HG02943 (cell line): ENCODE data around the gene NRXN3.

Experiments
- ATAC-seq: cut with Tn5 transposase; IDR thresholded peaks from one replicate; pipeline ENCODE4 v1.9.1; 2021; ENCODE audit warnings: mild to moderate bottlenecking, low read depth, moderate library complexity; ENCODE audit not compliant: unreplicated experiment

NRXN3 gene

DNA sequence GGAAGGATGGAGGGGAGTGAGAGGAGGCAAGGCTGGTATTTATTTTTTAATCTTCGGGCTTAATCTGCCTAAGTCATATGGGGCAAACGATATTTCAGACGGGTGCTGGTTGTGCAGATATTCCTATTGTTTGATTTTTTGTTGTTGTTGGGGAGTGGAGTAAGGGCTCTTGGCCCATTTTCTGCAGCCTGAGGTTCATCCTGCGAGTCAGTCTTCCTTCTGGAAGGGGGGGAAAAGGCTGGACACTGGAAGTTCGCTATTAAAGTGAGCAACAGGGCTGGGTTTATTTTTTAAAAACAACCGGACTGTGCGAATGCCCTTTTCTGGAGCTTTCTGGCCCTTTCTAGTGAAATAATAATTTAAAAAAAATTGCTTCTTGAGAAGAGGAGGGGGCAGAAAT is 2.3 kb downstream of the NRXN3 start:
- no peak for ATAC-seq

DNA sequence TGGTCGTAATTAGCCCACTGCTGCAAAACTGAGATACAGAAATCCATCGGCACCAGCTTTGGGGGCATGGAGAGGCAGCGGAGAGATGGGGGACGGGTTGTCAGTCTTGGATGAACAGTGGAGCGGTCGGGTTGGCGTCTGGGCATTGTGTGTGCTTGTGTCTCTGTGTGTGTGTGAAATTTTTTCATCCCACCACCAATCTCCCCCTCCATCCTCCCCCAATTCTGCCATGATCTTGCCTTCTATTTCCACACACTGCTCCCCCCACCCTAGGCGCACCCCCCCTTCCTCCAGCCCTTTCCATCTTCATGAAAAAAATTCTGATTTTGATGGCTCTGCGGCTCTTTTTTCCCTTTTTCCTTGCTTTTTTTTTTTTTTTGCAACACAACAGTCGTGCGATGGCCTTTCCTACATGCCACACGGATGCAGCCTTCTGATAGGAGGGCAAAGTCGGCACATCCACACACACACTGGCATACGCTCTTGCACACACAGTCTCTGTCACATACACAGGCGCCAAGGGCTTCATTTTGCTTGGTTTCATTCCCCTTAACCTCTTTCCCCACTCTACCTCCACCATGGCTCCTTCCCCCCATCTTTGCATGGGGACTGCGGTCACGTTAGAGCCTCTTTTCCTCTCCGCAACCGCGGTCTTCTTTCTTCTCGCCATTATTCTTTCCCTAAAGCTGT is 3.3 kb downstream of the NRXN3 start:
- no peak for ATAC-seq

DNA sequence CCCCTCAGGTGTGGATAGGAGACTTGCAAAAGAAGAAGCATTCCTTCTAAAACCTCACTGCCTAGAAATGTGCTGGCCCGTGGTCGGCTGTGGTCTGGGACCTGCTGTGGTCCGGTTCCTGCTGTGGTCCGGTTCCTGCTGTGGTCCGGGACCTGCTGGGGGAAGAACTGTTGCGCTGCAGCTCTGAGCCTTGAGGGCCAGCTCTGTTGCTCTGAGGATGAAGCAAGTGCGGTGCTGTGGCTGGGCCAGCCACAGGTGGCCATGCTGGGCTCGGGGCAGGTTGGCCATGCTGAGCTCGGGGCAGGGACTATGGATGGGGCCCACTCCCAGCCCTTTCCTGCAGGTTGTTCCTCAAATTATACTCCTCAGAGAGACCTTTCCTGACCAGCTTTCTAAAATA is 5.2 kb downstream of the NRXN3 start:
- no peak for ATAC-seq

DNA sequence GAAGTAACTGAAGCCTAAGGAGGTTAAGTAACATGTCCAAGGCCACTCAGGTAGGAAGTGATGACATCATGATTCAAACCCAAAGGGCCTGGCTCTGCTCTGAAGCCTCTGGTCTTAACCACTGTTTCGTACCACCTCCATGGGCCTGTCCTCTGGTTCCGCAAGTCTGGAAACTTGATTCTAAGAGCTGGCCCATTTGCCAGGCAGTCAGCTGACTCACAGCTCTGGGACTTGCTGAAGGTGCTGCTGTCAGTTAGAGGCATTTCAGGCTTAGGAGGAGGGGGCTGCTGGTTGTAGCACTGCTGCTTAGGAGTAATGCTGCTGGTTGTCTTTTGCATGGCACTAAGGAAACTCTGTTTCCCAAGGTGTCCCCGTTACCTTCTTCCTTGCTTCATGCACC is 7.9 kb downstream of the NRXN3 start:
- ATAC-seq = no peak

DNA sequence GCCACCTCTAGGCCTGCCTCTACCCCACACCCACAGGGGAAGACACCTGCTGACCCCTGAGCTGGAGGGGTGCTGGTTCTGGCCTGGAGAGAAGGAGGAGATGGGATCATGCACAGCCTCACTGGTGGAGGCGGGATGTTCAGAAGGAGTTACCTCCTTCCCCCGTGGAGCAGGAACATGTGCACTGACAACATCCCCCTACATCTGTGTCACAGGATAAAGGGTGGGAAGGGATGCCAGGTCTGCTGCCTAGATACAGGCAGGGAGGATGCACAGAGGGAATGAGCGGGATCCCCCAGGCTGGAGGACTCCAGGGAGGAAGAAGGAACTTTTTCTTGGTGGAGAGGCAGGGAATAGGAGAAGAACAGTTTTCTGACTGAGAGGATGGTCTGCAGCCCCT is 8.8 kb downstream of the NRXN3 start:
- ATAC-seq = no peak

DNA sequence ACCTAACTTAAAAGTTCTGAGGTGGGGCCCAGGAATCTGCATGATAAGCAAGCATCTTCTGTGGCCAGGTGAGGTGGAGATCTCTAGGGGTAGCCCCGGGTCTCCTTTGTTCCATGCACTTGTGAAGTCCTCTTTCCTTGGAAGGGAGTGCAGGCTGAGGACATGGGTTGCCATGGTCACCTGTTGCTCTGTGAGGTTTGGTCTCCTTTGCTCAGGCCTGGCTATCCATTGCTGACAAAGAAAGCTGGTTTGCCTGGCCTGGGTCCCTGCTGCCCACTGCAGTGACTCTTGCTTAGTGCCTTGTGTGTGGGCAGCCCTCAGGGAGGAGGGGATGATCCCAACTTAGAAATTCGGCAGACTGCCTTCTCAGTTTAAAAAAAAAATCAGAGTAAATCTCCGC is 11.1 kb downstream of the NRXN3 start:
- ATAC-seq = no peak

DNA sequence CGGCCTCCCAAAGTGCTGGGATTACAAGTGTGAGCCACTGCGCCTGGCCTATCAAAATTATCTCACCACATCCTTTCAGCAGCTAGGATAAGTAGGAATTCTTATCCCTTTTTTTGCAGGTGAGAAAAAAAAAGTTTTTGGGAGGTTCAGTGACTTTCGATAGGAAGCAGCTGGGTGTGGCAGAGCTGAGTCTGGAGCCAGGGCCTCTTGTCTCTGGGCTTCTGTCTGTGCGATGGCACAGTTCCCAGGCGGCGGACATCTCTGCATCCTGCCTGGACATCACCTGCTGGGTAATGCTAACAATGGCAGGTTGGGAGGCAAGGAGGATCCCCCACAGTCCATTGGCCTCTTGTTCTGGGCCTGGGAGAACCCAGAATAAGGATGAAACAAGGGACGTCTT is 12.5 kb downstream of the NRXN3 start:
- ATAC-seq = no peak

DNA sequence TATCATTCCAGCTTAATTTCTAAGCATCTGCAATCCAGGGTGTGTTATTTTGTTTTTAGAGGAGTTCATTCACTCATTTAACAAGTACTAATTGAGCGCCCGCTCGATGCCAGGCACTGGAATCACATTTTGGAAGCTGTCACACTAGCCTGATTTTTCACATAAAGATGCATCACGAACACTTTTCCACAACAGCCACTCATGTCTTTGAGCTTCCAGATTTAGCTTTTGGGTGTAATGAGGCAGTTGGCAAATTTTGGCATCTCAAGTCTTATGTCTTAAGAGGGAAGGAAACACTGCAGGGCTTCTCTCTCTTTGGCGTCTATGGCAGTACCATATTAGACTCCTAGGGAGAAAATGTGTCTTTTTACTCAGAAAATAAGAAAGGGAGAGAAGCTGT is 14.0 kb downstream of the NRXN3 start:
- no peak for ATAC-seq

DNA sequence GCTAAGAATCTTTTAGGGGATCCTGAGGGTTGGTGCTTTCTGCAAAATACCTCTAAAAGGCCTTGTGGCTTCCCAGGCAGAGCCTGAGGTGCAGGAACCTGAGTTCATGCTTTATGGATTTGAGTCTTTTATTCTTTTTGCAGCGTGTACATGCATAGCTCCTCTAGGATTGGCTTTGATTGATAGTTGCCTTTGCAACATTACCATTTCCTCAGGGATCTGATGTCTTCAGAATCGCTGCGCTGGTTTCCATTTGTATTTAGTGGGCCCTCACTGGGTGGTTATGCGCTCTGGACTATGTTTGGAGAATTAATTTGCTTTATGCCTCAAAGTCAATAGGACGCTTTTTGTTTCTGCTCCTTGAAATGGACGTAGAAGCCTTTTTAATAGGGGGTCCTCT is 16.1 kb downstream of the NRXN3 start:
- no peak for ATAC-seq

DNA sequence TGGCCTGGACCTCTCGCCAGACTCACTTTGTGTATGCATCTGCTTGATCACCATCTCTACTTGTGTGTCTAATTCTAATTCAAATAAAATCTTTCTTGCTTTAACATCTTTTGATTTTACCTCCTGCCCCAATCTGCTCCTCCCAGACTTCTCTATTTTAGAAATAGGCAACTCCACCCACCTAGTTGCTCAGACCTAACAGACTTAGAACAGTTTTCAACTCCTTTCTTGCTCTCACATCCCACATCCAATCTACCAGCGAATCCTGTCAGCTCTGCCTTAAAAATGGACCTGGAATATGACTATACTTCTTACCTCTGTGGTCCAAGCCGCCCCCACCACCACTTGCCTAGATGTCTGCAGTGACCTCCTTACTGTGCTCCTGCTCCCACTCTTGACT is 18.7 kb downstream of the NRXN3 start:
- ATAC-seq = no peak

DNA sequence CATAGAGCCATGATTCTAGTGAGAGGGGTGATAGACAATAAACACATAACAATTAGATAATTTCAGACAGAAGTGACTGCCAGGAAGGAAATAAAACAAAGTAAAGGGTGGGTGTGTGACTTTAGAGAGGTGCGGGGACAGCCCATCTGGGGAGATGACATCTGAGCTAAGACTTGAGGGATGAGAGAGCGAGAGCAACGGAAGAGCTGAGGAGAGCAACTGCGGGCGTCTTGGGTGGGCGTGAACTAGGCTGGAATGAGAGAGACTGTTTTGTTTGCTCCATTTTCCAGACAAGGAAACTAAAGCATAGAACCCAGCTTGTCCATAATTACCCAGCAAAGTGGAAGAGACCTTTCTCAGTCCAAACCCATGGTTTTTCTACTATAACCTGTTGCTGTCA is 25.3 kb downstream of the NRXN3 start:
- ATAC-seq = no peak

DNA sequence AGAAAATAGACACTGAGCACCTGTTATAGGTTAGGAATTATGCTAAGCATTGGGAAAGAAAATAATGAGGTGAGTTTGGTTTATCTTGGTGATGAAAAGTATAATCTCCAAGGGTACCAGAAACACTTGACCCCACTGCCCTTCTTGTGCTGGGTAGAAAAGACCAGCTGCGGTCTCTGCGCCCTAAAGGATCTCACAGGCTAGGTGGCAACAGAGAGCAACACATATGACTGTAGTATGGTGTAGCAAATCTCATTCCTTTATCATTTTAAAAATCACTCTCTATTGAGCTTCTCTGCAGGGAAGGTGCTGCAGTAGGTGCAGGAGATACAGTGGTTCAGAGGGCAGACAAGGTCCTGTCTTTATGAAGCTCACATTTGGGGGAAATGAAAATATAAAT is 26.1 kb downstream of the NRXN3 start:
- ATAC-seq = no peak

DNA sequence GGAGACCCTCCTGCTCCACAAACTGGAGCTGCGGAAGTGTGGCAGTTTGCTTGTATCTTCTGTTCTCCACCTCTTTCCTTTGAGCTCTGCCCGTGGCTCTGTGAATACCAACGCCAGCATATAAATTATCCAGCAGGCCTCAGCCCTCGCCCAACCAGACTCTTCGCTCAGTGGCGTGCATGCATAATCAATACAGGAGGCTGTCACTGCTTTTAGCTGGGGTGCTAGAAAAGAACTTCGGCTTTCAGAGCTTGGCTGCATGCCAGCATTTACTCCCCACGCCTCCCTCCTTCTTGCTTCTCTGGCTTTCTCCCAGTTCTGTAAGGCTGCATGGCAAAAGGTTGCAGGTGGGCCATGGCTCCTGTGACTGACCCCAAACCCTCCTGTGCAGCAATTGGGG is 26.9 kb downstream of the NRXN3 start:
- no peak for ATAC-seq

DNA sequence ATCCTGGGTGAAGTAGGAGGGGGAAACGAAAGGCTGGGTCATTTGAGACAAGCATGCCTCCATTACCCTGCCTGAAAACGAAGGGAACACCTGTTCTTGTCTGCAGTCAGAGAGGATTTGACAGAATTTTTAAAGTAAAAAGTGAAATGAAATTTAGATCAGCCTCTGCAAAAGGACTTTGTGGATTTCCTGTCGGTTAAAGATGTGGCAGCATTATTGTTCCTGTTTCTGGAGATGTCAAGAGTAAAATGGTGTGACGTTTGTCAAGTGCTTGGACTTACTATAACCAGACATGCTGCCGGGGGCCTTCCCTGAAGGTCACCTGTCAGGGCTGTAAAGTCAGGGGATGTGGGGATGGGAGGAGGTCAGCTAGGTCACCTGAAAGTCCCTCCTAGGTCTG is 32.0 kb downstream of the NRXN3 start:
- no peak for ATAC-seq

DNA sequence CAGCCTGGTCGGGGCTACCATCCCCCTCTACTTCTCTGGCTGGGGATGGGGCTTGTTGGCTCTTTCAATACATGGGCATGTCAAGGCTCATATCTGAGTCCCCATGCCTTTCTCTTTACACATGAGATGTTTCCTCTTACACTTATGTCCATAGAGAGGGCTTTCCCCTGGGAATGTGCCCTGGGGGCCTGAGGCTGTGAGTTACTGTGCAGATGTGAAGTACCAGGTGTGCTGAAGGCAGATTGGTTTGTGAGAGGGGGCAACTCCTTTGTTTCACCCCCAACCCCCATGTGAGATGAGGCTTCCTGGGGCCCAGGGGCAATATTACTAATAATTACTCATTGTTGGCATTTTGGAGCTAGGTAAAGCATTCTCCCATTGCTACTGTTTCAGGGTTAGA is 32.8 kb downstream of the NRXN3 start:
- no peak for ATAC-seq

DNA sequence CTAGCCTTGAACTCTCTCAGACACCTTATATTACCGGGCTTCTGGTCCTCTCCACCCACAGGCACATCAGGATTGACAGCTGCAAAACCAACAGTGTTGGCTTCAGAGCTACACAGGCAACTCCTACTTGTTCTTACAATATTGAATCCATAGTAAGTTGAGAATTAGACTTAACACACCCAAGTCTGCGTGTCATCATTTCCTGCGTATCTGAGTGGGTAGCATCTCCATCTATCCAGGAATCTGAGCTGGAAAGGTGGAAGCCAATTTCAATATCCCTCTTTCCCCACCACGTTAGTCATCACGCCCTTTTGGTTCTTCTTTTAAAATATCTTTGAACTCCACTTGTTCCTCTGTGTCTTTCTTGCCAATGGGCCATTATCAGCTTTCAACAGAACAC is 37.2 kb downstream of the NRXN3 start:
- ATAC-seq = no peak

DNA sequence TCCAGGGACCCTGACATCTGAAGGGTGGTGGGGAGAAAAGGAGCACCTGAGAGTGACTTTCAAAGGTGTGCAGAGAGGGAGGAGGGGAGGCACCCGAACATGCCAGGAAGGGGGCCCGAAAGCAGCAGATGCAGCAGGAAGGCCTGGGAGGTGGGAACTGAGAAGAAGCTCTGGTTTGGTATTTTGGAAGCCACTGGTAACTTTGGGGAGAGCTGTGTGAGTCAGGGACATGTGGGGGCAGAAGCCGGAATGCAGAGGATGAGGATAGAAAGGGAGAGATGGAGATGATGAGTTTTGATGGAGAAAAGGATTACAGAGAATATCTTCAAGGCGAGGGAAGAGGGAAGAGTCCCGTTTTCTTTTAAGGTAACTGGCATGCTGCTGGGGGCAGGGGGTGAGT is 50.1 kb downstream of the NRXN3 start:
- no peak for ATAC-seq

DNA sequence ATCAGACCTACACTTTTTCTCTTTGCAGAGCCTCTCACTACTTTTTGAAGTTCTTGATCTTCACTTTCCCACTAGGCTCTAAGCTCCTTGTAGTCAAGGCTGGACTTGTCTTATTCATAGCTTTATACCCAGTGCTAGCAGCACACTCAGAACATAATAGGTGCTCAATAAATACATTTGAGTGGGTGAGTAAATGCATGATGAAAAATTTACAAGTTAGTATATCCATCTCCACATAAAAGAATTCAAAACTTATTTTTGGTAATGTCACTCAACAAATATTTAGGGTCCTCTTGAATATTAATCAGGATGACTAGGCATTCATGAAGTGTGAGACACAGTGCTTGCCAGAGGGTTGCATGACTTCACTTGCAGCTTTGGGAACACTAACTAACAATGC is 52.6 kb downstream of the NRXN3 start:
- ATAC-seq = no peak

DNA sequence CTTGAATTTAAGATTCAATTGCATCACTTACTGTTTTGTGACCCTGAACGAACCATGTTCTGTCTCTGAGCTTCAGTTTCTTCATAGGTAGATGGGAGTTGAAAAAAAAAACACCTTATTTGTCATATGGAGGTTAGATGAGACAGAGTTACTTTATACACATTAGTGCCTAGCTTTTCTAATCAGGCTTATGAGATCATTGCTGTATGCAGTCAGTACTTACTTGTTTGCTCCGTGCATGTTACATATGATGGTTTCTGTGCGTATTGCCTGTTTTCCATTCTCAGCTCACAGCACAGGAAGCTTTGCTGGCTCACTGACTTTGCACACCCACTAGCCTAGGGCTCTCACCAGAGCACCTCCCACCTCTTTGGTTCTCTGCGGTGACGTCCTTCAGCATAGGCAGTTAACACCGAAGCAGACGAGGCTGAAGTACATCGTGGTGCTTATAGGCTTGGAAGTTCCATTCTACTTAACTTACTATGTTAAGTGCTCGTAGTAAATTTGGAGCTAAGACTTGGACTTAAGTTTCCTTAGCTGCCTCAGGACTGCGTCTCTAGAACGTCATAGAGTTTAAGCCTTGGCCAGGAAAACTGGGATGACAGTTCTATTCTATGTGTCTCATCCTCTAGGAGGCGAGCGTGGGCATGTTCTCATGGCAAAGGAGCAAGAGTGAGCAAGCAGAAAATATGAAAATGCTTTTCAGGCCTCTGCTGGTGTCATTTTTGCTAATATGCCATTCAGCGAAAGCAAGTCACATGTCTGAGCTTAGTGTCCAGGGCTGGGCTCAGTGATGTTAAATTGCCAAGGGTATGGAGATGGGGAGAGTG is 57.3 kb downstream of the NRXN3 start:
- no peak for ATAC-seq

DNA sequence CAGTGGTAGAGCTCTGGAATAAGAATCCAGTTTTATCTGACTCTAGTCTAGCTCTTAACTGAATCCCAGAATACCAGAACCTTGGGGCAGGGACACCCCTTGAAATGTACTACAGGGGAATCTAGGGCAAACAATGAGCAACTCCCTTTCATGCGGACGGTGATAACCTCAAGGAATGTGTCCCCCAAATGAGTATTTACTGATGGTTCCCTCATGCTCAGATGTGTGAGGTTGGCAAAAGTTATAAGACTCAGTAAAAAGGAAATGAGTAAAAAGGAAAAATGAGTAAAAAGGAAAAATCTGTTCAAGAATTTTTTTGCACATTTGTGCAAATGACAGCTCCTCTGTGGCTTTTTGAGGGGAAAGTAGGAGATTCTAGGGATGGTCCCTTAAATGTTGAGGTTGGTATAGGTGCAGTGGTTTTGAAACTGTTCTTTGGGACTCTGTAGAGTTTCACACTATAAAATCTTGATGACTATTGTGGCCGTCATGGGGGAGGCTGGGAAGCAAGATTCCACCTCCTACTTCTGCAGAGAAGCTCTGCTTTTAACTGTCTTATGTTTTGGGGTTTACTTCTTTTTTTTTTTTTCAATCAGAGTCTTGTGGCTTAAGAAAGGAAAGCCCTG is 58.6 kb downstream of the NRXN3 start:
- no peak for ATAC-seq

DNA sequence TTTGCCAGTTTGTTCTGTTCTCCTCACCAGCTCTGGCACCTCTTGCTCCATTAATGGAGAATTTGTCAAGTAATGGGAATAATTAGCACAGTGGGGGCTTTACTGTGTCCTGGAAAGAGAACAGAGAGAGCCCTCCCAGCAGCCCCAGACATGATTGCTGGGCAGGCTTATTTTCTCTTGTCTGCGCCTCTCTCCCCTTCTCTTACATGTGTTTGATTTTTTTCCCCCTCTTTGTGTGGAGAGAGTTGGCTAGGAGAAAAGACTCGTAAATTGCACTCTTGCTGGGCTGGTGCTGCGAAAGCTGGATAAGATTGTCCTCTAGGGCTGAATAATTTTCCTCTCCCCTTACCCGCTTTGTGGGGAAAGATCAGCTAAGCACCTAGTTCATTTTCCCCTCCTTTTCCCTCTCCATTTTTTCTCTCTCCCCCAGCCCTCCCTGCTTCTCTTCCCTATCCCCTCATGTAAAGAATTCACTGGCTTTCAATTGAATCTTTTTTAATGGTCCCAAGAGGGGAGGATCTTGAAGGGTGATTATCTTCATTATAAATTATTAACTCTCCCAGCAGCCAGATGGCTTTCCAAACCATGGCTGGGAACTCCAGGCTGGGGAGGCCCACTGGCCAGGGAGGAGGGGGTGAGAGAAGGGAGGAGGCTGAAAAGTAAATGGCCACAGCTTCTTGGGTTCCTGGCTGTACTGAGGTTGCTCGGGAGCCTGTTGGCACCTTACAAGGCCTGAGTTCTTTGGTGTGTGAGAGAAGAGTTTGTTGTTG is 62.2 kb downstream of the NRXN3 start:
- no peak for ATAC-seq
